NCI-H524 (cell line): ENCODE data around the gene MECP2.

Source experiments
- DNase-seq, 2 experiments: peaks; one replicate each; lab custom pipeline; 2025; lab: John Stamatoyannopoulos, UW

The MECP2 gene

DNA sequence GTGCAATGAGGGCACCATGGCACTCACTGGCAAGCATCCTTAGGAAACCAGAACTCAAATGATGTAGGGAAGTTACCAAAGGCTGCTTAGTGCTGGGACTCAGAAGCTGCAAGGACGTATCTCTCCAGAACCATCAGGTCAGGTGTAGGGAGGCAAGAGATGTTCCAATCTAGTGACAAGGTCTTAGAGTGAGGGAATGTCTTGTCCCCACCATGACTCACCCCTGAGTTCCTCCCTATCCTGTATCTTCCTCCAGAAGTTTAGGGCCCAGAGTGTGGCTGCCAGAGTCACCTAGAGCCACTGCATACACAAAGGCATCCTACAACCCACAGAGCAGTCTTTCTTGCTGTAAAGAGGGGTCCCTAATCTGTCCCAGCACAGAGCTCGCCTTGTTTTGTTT lies 63.7 kb downstream of the MECP2 start:
- no peak for DNase-seq

DNA sequence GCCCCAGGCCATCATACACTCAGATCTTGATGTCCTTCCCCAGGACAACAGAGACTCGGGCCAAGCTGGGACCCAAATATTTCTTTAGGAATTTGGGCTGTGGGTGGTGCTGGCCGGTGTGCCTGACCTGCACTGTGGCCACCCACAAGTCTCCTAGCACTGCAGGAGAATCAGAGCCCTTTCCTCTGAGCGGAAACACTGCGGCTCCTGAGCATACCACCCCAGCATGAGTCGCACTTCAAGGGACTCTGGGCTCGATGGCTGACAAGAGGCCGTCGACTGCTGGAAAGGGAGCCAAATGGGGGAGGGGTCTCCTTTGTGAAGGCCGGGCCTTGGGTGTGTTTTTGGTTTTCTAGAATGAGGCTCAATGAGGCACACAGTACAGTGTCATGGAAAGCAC lies 64.9 kb downstream of the MECP2 start:
- DNase-seq = no peak

DNA sequence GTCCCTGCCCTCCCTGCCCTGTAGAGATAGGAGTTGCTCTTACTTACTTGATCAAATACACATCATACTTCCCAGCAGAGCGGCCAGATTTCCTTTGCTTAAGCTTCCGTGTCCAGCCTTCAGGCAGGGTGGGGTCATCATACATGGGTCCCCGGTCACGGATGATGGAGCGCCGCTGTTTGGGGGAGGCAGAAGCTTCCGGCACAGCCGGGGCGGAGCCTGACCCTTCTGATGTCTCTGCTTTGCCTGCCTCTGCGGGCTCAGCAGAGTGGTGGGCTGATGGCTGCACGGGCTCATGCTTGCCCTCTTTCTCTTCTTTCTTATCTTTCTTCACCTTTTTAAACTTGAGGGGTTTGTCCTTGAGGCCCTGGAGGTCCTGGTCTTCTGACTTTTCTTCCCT lies 65.4 kb downstream of the MECP2 start:
- no peak for DNase-seq

- DNase-seq = no peak
These were observed 66.7 kb downstream of the MECP2 start for GRCh38 chrX:154030715-154031305.

GRCh38 chrX:154030266-154030665 lies 67.3 kb downstream of the MECP2 start:
- no peak for DNase-seq

DNA sequence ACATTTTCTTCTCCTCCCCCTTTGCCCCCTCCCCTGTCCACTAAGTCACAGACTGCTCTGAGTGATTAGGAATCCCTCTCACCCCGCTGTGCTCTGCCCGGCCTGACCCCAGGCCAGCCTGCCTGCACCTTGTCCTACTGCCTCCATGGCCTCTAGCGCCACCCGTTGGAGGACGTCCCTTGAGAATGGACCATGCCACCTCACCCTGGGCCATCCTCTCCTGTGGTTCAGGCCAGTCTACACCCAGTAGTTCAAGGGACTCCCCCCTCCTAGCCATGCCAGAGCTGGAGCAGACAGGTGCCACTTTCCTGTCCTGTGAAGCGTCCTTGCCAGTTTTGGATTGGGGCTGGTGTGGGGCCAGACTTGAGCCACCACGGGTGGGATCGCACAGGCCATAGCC lies 68.1 kb downstream of the MECP2 start:
- no peak for DNase-seq

DNA sequence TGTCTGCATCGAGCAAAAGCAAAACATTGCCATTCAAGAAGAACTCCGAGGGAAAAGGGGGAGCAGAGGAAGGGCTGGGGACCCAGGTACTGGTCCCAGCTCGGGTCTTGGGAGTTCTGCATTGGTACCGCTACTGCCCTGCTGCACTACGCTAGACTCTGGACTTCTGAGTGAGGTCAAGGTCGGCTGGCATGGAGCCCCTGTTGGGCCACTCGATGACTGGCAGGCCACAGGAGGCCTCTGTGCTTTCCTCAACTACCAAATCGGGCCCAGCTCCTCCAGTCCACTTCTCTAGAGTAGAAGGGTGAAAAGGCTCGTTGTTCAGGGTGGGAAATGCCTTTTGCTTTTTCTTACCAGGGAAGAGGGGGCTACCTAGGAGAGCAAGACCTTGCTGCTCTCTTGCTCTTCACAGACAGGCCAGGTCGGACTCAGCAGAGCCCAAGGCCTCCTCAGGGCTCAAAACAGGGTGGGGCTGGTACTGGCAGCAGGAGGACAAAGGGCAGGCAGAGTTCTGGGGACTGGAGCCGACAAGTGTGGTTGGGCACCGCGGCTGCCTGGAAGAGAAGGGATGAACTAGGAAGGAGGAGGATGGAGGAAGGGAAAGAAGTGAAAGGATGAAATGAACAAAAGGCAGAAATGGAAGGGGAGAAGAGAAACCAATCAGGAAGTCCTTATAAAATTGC lies 68.9 kb downstream of the MECP2 start:
- DNase-seq = no peak

- no peak for DNase-seq
These were observed 69.5 kb downstream of the MECP2 start for GRCh38 chrX:154027986-154028385.

GRCh38 chrX:154027022-154027402 lies 70.5 kb downstream of the MECP2 start:
- no peak for DNase-seq

DNA sequence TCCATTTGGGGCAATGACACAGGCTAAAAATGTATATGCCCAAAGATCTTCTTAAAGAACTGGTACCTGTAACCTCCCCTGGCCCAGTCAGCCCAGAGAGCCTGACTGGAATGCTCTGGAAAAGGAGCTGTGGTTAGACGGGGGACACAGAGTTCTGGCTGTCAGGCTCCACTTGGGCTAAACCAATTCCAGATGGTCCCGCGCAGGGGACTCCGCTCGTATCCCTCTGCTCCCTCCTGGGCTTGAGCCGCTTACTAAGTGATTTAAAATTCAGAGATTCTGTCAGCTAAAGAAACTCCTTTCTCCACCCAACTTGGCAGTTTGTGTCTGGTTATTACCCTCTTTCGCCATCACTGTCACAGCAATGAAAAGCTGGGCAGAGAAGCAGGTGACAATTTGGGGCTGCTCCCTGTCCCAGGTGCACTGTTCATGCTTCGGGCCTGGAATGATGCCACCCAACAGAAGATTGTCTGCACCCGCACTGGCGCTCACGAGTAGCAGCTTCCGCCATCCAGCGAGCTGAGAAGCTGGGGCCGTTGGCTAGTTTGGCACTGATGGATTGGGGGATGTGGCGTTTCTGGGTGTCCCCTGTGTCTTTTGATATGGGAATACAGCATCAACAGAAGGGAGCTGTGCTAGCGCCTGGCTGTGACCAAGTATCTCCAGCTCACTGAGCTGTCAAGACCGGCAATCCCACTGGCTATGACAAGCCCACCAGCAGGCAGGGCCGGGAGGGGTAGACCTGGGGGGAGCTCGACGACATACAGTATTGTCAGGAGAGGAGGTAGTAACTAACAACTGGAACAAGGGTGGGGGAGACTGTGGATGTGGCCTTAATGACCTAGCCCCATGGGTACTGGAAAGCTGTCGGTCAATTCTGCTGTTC lies 71.1 kb downstream of the MECP2 start:
- DNase-seq = no peak

- no peak for DNase-seq
These were observed 72.3 kb downstream of the MECP2 start for GRCh38 chrX:154025230-154025629.

DNA sequence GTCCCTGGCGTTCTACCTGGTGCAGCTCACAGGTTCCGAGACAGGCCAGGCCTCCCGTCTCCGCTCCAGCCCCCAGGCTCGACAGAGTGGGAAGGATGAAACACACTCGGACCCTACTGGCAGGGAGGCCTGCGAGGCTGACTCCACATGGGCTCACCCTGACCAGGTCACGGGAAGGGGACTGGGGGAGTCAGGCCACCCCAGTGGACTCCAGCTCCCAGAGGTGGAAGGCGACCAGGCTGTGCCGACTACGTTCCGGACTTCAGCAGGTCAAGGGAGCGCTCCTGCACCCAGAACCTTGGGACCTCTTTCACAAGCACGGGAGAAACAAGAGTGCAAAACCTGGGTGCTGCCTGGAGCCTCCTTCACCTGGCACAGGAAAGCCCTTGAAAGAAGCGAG lies 73.2 kb downstream of the MECP2 start:
- DNase-seq = no peak

- DNase-seq = no peak
These were observed 74.1 kb downstream of the MECP2 start for GRCh38 chrX:154023276-154024000.

DNA sequence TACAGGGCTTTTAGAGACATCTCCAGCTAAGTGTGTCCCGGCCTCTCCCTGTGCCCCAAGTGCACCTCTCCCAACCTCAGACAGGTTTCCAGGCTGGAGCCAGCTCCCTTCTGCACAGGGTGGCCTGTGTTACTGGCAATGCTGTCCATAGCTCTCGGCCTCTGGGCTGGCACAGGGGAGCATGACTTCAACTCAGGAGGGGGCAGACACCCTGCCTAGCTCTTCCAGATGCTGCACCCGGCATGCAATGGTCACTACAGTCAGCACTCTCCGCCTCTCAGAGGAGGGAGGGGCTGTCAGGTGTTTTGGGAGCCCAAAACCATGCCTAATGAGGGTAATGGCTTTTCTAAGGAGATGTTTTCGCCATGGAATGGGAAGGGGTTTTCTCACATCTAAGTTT lies 75.4 kb downstream of the MECP2 start:
- DNase-seq = no peak

- no peak for DNase-seq
These were observed 76.3 kb downstream of the MECP2 start for GRCh38 chrX:154021131-154021611.

- DNase-seq = no peak
These were observed 76.9 kb downstream of the MECP2 start for GRCh38 chrX:154020536-154021115.

- DNase-seq = peak in 1 of 2 experiments; percentile 56
These were observed 77.6 kb downstream of the MECP2 start, which contains the start of gene IRAK1 for GRCh38 chrX:154019633-154020528. Gene IRAK1 (minus strand): TSS chrX:154019902. CDS start chrX:154019812, 90 bp downstream.

DNA sequence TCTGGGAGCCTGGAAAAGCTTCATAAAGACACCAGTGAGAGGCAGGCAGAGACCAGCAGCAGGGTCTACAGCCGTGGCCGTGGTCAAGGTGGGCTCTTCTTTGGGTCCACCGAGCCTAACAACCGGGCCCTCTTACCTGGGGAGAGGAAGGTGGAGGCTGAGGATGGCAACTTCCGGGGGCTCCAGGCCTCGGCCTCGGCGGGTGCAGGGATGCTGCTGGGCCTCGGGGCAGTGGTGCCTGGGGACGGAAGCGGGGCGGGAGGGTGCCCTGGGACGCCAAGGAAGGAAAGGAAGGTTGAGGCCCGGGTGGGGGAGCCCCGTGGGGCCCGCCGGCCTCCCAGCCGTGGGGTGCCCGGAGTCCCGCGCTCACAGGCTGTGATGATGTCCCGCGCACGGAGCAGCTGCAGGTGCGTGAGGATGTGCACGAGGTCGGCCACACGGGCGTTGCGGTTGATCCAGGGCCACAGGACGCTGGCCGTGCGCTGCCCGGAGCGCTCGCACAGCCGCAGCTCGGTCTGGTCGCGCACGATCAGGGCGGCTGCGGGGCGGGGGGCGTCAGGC lies 78.4 kb downstream of the MECP2 start:
- no peak for DNase-seq

- no peak for DNase-seq
These were observed 78.9 kb downstream of the MECP2 start for GRCh38 chrX:154018518-154019060.
